ENCODE results near the gene DNTTIP2.

DNTTIP2 gene

GRCh38 chr1:93817819-93818569 lies 61.0 kb downstream of the DNTTIP2 start:
- Mint-ChIP-seq H3K36me3 (ENCODE audit: low read depth) (no peaks in the 10 kb centered on the region), H3K27ac (no peak overlapping the region), H3K4me1 (peaks cover 20% of the 10 kb centered on the region), H3K4me3 (no peak overlapping the region), H3K9me3 (no peaks in the 10 kb centered on the region), H3K27me3 (no peaks in the 10 kb centered on the region)
- DNase-seq (peak; percentile 10), ATAC-seq (peak; percentile 55)

- peaks cover 20% of the 10 kb centered on the region for H3K4me1 Mint-ChIP-seq
- ATAC-seq (no peak), DNase-seq (no peak)
- H3K4me3 Mint-ChIP-seq: no peak overlapping the region
- H3K36me3 Mint-ChIP-seq (ENCODE audit: low read depth): no peaks in the 10 kb centered on the region
- H3K9me3 Mint-ChIP-seq: no peaks in the 10 kb centered on the region
- H3K27ac Mint-ChIP-seq: no peak overlapping the region
- H3K27me3 Mint-ChIP-seq: no peaks in the 10 kb centered on the region
These were observed 61.9 kb downstream of the DNTTIP2 start for GRCh38 chr1:93816970-93817678.
